ENCODE results near the gene NKX3-2. TPM values are rescaled to one million over a fixed set of nuclear protein-coding genes. Genes with fewer than 3 reads are reported as not detected.
A peak's percentile ranks its signal among the peaks of the same experiment; 100 is the strongest.

The NKX3-2 gene
- total RNA-seq, 1 donor from 2014 or later: not detected

DNA sequence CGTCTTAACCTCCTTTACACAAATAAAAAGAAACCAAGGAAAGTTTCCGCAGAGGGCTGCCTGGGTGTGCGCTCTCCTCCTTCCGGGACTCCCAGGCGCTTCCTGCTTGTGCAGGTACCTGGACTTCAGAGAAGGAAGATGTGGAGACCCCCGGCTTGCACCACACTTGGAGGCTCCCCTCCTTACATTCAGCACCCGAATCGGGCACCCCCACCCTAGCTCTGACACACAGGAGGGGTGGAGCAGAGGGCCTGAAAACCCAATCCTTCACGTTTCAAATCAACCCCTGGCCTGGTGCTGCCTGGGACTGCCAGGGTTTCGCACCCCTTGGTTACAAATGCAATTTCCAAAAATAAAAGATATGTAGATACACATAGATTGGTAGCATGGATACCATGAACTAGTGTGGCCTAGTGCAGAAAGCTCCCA lies 3.1 kb downstream of the NKX3-2 start:
- no peak for DNase-seq (ENCODE audit: low spot score in 2 of 2)
- Histone ChIP-seq H3K36me3 (no peaks in the 10 kb centered on the region), H3K4me3 (no peak overlapping the region), H3K27ac (no peak overlapping the region), H3K9me3 (no peaks in the 10 kb centered on the region), H3K4me1 (peaks cover 0 to 23% of the 10 kb centered on the region in 2 donors), H3K27me3 (peaks cover 45% of the 10 kb centered on the region)
- TF ChIP-seq, protein P1, sequence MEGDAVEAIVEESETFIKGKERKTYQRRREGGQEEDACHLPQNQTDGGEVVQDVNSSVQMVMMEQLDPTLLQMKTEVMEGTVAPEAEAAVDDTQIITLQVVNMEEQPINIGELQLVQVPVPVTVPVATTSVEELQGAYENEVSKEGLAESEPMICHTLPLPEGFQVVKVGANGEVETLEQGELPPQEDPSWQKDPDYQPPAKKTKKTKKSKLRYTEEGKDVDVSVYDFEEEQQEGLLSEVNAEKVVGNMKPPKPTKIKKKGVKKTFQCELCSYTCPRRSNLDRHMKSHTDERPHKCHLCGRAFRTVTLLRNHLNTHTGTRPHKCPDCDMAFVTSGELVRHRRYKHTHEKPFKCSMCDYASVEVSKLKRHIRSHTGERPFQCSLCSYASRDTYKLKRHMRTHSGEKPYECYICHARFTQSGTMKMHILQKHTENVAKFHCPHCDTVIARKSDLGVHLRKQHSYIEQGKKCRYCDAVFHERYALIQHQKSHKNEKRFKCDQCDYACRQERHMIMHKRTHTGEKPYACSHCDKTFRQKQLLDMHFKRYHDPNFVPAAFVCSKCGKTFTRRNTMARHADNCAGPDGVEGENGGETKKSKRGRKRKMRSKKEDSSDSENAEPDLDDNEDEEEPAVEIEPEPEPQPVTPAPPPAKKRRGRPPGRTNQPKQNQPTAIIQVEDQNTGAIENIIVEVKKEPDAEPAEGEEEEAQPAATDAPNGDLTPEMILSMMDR (IDR thresholded peaks at IDR 0.05): no peak
- intact Hi-C loops (cut with DNase I): loop anchor here (10.0 kb wide), 1 partner anchor 816 kb away; no protein-coding TSS in a partner anchor

DNA sequence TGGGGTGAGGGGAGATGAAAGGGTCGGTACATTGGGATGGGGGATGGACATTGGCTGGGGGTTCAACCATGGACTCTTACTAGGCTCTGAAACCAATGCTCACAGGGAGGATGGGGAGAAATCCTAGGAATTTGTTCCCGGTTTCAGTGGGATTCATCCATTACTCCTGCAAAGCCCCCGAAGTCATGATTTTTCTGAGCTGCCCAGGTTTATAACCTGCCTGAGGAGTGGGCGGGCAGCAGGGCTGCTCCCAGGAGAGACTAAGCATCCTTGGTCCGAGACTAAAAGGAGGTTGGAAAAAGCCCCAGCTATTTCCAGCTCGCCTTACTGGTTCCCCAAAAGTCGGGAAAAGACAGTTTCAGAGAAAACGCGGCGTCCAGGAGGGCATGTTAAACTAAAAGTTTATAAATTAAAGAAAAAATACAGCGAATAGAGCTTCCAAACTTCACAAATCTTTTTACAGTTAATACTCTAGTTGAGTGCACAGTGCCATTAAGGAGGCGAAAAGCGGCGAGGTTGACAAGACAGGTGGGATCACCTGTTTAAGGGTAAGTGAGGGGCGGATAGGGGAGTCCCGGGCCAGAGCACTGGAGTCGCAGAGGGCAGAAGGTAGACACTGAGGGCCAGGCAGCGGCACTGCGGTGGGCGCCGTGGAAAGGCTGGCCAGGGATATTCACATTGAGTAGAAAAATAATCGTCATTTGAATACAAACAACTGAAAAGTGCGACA lies 3.7 kb downstream of the NKX3-2 start:
- intact Hi-C loops (cut with DNase I): loop anchor here (10.0 kb wide), 1 partner anchor 816 kb away; no protein-coding TSS in a partner anchor

DNA sequence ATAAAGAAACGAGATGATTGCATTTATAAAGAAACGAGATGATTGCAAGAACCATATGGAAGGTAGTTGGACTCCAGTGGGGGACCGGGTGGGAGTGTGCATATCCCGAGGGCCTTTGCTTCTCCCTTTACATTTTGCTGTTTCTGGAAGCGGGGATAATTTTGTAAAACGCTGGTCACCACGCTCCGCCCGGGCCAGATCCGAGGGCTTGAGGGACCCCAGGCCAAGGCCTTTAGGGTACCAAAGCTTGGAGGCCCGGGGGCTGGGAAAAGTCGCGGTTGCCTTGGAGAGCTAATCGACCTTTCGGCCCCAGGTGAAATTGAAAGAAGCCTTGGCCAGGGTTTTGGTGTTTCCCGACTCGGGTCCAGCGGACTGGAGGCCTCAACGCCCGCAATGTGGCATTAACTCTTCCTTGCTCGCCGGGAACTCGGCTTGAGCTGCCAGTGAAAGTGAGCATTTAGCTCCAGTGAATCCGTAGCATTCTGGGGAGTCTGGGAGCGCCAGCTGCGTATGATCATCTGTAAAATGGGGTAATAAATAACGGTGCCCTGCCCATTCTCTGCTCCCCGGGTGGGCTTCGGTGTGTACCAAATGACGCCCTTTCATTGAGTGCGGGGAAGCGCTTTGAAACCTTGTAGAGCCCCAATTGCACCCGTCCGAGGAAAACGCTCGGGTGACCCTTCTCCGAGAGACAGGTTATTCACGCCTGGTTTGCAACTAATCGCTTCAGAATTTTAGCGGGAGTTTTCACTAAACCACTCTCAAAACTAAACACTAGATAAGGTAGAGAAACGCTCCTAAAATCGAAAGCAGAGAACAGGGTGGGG lies 4.5 kb downstream of the NKX3-2 start:
- intact Hi-C loops (cut with DNase I): loop anchor here (10.0 kb wide), 1 partner anchor 815 kb away; no protein-coding TSS in a partner anchor
- TF ChIP-seq, protein P1 (IDR thresholded peaks at IDR 0.05): no peak
- Histone ChIP-seq H3K27me3 (peaks cover 37% of the 10 kb centered on the region), H3K36me3 (no peaks in the 10 kb centered on the region), H3K9me3 (no peaks in the 10 kb centered on the region), H3K4me3 (peak overlapping the region; percentile 12 to 26), H3K27ac (no peak overlapping the region), H3K4me1 (peaks cover 0 to 19% of the 10 kb centered on the region in 2 donors)
- DNase-seq (ENCODE audit: low spot score in 2 of 2): no peak

More for the DNA sequence above, 3.7 kb downstream of the NKX3-2 start:
- peaks cover 0 to 23% of the 10 kb centered on the region in 2 donors for H3K4me1 ChIP-seq
- no peaks in the 10 kb centered on the region for H3K9me3 ChIP-seq
- H3K27ac ChIP-seq: no peak overlapping the region
- peaks cover 42% of the 10 kb centered on the region for H3K27me3 ChIP-seq
- DNase-seq (ENCODE audit: low spot score in 2 of 2): no peak
- TF ChIP-seq, protein P1 (IDR thresholded peaks at IDR 0.05): no peak
- no peaks in the 10 kb centered on the region for H3K36me3 ChIP-seq
- H3K4me3 ChIP-seq: no peak overlapping the region

DNA sequence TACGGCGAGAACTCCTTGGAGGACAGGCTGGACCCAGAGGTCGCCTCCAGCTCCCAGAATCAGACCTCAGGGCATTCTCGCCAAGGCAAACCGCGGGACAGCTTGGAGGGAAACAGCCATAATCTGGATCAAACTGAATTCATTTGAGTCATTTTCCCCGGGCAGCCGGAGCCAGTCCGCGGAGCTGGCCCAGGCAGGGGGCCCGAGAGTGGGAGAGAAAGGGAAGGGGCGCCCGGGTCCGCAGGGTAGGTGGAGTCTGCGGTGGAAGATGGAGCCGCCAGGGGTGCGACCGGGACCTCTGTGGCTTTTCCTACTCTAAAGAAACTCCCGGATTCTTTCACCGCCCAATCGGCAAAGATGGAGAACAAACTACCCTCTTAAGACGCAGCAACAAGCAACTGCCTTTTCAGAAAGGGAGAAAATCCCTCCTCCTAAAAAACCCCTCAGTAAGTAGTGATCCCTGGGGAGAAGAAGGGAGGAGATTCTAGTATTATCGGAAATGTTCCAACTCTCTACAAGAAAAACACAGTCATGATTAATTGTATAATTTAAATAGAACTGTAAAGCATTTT lies 5.2 kb downstream of the NKX3-2 start:
- peaks cover 0 to 14% of the 10 kb centered on the region in 2 donors for H3K4me1 ChIP-seq
- no peaks in the 10 kb centered on the region for H3K36me3 ChIP-seq
- DNase-seq (ENCODE audit: low spot score in 2 of 2): no peak
- TF ChIP-seq, protein P1 (IDR thresholded peaks at IDR 0.05): no peak
- intact Hi-C loops (cut with DNase I): no loop called here
- H3K9me3 ChIP-seq: no peaks in the 10 kb centered on the region
- no peak overlapping the region for H3K27ac ChIP-seq
- peaks cover 36% of the 10 kb centered on the region for H3K27me3 ChIP-seq
- H3K4me3 ChIP-seq: peak overlapping the region in 1 of 2 donors; percentile 12

DNA sequence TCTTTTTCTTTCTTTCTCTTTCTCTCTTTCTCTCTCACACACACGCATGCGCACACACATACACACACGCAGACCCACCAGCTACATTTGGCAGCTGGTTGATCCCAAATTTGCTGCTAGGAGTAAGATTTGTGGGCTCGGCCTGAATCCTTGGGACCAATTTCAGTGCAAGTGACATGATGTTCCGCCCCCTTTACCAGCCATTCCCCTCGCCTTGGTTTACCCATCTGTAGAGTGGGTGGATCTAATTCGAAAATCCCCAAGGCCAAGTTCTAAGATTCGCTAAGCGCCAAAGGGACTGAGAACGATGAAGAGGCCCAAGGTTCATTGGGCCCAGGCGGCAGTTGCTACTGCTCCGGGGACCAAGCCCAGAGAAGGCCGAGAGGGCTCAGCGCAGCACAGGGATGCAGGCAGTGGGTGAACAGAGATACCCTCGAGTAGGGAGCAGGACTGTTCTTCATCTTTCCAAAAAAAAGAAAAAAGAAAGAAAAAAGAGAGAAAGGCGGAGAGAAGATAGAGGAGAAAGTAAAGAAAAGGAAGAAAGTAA lies 5.8 kb downstream of the NKX3-2 start:
- Histone ChIP-seq H3K27me3 (peaks cover 33% of the 10 kb centered on the region), H3K4me1 (peaks cover 0 to 11% of the 10 kb centered on the region in 2 donors), H3K4me3 (peak overlapping the region in 1 of 2 donors; percentile 7)

More for the DNA sequence above, 5.8 kb downstream of the NKX3-2 start:
- intact Hi-C loops (cut with DNase I): no loop called here
- no peak for DNase-seq (ENCODE audit: low spot score in 2 of 2)
- H3K27ac ChIP-seq: no peak overlapping the region
- TF ChIP-seq, protein P1 (IDR thresholded peaks at IDR 0.05): no peak
- H3K36me3 ChIP-seq: no peaks in the 10 kb centered on the region
- H3K9me3 ChIP-seq: no peaks in the 10 kb centered on the region
